Activated T-cell treated with anti-CD3 and anti-CD28 coated beads for 1 hour (primary cell): ENCODE data around the gene CSTA.

Experiments
- DNase-seq: peaks from one replicate; pipeline ENCODE4 v3.0.0-alpha.2; 2020; ENCODE audit warnings: low read depth

CSTA gene

DNA sequence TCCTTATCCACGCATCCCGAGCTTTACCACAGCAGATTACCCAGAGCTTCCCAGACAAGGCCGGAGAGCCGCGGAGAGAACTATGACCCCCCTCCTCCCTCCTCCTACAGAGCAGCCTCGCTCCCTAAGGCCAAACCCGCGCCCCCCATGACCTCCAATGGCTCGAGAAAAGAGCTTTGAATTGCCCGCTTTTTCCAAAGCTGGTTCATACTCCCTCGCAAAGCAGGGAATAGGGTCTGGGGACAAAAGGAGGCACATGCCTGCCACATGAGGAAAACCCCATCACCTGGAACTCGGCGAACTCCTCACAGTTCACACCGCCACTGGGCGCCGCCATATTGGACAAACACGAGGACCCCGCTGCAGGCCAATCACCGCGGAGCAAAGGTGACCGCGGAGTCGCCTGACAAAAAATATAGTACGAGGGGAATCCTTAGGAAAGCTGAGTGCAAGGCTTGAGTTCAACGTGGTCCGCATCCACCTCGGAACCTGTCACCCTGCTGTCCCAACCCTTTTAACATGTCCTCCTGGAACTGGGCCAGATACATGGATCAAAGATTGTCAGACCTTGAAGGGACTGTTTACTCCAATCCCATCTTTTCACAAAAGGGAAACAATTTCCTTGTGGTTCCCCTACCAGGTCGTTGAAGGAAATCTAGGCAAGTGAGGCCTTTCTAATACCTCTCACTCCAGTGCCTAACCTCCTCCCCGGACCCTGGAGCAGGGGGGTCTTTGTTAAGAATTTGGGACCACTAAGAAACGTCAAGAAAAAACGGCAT lies 58.0 kb downstream of the CSTA start, which contains the start of gene MIX23:
MIX23 (minus strand) TSS at position 344 of the 779 bp plus-strand sequence; CDS start at position 337, 7 bp downstream.
- peak; percentile 69 for DNase-seq

DNA sequence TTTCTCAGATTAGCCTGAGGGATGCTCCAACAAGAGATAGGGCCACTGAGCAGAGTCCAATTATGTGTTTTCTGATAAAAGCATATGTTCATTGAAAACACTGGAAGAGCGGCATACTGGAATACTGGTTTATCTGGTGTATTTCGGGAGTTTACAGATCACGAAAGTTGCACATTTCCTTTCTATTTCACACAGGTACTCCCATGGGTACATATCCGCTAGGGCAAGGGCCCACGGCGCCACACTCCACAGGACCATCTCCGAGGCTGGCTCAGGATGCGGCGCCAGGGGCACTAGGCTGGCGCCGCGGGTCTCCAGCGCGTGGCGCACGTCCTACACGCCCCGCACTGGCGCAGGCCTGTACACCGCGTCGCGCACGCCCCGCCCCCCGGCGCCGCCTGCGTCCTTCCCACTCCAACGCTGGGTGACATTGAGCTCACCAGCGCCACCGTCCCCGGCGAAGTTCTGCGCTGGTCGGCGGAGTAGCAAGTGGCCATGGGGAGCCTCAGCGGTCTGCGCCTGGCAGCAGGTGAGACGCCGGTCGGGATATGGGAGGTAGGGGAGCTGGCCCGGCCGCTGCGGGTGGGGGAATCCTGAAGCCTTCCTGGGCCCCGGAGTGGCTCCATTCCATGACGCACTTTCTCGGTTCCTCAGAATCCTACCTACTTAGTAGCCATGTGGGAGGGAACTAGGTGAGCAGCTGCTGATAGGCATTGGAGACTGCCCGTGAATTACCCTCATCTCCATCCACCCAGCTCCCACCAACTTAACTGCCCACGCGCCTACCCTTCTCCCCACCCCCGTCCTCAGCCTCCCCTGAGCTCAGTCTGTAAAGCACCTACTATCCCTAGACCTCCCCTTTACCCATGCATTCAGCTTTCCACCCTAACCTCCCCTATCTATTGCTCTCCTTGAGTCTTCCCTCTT lies 59.0 kb downstream of the CSTA start, which contains the start of gene FAM162A:
FAM162A (plus strand) TSS at position 412 of the 927 bp plus-strand sequence; CDS start at position 496, 84 bp downstream.
- DNase-seq, result peak; percentile 92

DNA sequence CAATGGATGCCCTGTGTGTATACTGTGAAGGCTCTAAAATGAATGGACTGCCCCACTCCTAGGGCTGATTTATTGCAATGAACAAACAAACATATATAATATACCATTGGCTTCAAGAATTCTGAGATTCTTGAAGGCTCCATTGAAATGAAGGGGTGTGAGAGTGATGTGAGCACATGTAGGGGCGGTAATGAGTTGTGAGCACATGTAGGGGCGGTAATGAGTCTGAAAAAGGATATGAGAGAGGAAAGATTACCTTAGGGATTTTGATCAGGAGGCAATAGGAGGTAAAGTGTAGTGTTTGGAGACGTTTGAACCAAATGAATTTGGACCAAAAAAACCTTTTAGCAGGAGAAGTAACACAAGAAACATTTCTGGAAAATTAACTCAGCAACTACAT lies 62.7 kb downstream of the CSTA start:
- no peak for DNase-seq

DNA sequence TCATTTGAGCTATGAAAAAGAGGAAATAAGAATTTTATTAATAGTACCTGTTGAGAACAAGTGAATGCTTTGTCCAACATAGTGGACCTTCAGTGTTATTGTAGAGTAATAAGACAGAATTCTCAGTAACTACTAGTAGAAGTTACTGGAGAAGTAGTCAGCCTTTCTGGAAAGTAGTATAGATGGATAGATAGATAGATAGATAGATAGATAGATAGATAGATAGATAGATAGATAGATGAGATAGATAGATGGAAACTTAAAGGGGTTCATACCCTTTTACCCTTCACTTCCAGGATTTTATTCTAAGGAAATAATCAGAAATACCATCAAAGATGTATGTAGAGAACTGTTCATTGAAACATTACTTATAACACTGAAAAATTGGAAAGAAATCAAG lies 64.1 kb downstream of the CSTA start:
- DNase-seq, result no peak

DNA sequence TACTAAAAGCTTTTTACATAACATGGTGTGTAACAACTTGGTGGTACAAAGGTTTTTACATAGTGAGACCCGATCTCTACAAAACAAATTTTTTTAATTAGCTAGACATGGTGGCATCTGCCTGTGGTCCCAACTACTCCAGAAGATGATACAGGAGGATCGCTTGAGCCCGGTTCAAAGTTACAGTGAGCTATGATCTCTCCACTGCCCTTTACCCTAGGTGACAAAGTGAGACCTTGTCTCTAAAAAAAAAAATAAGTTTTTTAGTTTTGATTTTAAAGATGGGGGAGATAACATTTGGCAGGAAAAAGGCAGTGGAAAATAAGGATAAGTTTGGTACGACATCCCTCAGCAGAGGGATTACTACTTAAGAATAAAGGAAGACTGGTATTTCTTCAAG lies 64.8 kb downstream of the CSTA start:
- no peak for DNase-seq

DNA sequence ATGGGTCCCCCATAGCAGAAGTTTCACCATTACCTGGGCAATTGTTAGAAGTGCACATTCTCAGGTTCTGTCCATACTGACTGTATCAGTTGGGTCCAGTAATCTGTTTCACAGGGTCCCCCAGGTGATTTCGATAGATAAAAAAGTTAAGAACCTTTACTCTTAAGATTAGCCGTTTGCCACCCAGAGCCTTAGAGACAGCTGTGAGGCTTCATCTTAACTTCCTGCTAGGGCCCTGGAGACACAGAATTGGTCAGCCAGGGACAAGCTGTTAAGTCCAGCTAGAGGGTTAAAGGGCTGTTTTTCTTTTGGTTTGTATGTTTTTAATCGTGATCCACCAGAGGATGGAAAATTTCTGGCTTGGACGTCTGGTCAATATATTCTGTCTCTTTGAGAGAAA lies 65.6 kb downstream of the CSTA start:
- no peak for DNase-seq
